Astrocyte of the spinal cord (primary cell): ENCODE measurements around the gene DOK5.

Source experiments
- DNase-seq: peaks from one replicate; pipeline ENCODE4 v3.0.0; 2011; ENCODE audit warnings: low read depth, low spot score
- H3K4me3 ChIP-seq: 2 replicates; pipeline ENCODE4 v1.5.1; 2011; ENCODE audit warnings: low read depth, mild to moderate bottlenecking, low read length, moderate library complexity
- CTCF ChIP-seq: IDR thresholded peaks from 2 replicates; pipeline ENCODE4 v1.5.1; 2012; ENCODE audit warnings: low read depth, mild to moderate bottlenecking, low read length, inconsistent platforms
- in situ Hi-C: cut with HindIII; loops from 2 replicates; pipeline ENCODE4 v1.10.0; 2017; ENCODE audit warnings: low sequenced_read_pairs

Gene DOK5

GRCh38 chr20:54605319-54605718 lies 129.9 kb downstream of the DOK5 start:
- in situ Hi-C loops = no loop called here
- no peak for TF ChIP-seq CTCF
- no peak for DNase-seq
- H3K4me3 ChIP-seq = no peak overlapping the region

GRCh38 chr20:54606380-54606779 lies 131.0 kb downstream of the DOK5 start:
- no peak for TF ChIP-seq CTCF
- in situ Hi-C loops = no loop called here

GRCh38 chr20:54608039-54608745 lies 132.8 kb downstream of the DOK5 start:
- no peak for DNase-seq
- no peak overlapping the region for H3K4me3 ChIP-seq
- no peak for TF ChIP-seq CTCF
- in situ Hi-C loops = no loop called here

More at GRCh38 chr20:54606380-54606779, 131.0 kb downstream of the DOK5 start:
- no peak for DNase-seq
- H3K4me3 ChIP-seq = no peak overlapping the region

- DNase-seq = no peak
- no peak for TF ChIP-seq CTCF
- no peak overlapping the region for H3K4me3 ChIP-seq
- in situ Hi-C loops = no loop called here
Observed at GRCh38 chr20:54608943-54609342, 133.6 kb downstream of the DOK5 start.

- H3K4me3 ChIP-seq = no peak overlapping the region
- no peak for TF ChIP-seq CTCF
- no peak for DNase-seq
- in situ Hi-C loops = no loop called here
Observed at GRCh38 chr20:54611708-54612412, 136.5 kb downstream of the DOK5 start.

GRCh38 chr20:54618412-54618811 lies 143.0 kb downstream of the DOK5 start:
- in situ Hi-C loops = no loop called here
- H3K4me3 ChIP-seq = no peak overlapping the region
- TF ChIP-seq CTCF = no peak
- no peak for DNase-seq
